ENCODE results near the gene NID1.
A peak's percentile ranks its signal among the peaks of the same experiment; 100 is the strongest.

NID1 gene

GRCh38 chr1:236064674-236065508 is at the start of gene NID1:
Gene NID1 (minus strand): TSS chr1:236065090. CDS start chr1:236065079, 11 bp downstream.
- no peak for DNase-seq (ENCODE audit: low spot score)

GRCh38 chr1:236114076-236114747 is 49.3 kb upstream of the NID1 start:
- no peak for DNase-seq (ENCODE audit: low spot score)

GRCh38 chr1:236113324-236114032 is 48.6 kb upstream of the NID1 start:
- DNase-seq (ENCODE audit: low spot score): no peak

- no peak for DNase-seq (ENCODE audit: low spot score)
Observed at GRCh38 chr1:236112332-236112627, 47.4 kb upstream of the NID1 start.

DNA sequence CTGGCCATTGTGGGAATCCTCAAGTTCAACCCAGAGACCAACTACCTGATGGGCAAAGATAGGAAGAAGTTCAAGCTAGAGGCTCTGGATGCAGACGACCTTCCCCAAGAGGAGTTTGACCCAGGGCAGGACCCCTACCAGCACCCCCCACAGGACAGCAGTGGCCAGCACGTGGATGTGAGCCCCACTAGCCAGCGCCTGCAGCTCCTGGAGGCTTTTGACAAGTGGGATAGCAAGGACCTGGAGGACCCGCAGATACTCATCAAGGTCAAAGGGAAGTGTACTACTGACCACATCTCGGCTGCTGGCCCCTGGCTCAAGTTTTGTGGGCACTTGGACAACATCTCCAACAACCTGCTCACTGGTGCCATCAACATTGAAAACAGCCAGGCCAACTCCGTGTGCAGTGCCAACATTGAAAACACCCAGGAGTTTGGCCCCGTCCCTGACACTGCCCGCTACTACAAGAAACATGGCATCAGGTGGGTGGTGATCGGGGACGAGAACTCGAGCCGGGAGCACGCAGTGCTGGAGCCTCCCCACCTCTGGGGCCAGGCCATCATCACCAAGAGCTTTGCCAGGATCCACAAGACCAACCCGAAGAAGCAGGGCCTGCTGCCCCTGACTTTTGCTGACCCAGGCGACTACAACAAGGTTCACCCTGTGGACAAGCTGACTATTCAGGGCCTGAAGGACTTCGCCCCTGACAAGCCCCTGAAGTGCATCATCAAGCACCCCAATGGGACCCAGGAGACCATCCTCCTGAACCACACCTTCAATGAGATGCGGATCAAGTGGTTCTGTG is 46.8 kb upstream of the NID1 start:
- no peak for DNase-seq (ENCODE audit: low spot score)

GRCh38 chr1:236110137-236110536 is 45.2 kb upstream of the NID1 start:
- no peak for DNase-seq (ENCODE audit: low spot score)

GRCh38 chr1:236108027-236108648 is 43.2 kb upstream of the NID1 start:
- DNase-seq (ENCODE audit: low spot score): no peak

GRCh38 chr1:236107121-236107907 is 42.4 kb upstream of the NID1 start:
- DNase-seq (ENCODE audit: low spot score): no peak

GRCh38 chr1:236103646-236104218 is 38.8 kb upstream of the NID1 start:
- peak; percentile 74 for DNase-seq (ENCODE audit: low spot score)

- DNase-seq (ENCODE audit: low spot score): no peak
Observed at GRCh38 chr1:236103059-236103458, 38.2 kb upstream of the NID1 start.

GRCh38 chr1:236102611-236103010 is 37.7 kb upstream of the NID1 start:
- no peak for DNase-seq (ENCODE audit: low spot score)

DNA sequence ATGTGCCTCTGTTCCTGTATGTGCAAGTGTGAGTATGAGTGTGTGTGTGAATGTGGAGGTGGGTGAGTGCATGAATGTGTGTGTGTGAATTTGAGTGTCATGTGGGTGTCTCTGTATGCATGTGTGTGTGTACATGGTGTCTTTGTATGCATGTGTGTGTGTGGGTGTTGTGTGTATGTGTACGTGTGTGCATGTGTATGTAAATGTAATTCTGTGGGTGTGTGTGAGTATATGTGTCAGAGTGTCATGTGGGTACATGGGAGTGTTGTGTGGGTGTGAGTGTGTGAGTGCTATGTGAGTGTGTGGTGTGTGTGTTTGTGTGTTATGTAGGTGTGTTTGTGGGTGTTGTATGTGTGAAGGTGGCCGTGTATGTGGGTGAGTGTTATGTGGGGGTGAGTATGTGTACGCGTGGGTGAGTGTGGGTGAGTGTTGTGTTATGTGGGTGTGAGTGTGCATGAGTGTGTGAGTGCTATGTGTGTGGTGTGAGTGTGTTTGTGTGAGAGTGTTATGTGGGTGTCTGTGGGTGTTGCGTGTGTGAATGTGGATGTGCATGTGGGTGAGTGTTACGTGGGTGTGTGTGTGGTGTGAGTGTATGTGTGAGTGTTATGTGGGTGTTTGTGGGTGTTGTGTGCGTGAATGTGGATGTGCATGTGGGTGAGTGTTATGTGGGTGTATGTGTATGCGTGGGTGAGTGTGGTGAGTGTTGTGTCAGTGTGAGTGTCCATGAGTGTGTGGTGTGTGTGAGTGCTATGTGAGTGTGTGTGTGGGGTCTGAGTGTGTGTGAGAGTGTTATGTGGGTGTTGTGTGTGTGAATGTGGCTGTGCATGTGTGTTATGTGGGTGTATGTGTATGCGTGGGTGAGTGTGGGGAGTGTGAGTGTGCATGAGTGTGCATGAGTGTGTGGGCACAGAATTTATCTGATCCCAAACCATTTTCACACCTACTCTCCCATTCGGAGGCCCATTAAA is 36.6 kb upstream of the NID1 start:
- no peak for DNase-seq (ENCODE audit: low spot score)

DNA sequence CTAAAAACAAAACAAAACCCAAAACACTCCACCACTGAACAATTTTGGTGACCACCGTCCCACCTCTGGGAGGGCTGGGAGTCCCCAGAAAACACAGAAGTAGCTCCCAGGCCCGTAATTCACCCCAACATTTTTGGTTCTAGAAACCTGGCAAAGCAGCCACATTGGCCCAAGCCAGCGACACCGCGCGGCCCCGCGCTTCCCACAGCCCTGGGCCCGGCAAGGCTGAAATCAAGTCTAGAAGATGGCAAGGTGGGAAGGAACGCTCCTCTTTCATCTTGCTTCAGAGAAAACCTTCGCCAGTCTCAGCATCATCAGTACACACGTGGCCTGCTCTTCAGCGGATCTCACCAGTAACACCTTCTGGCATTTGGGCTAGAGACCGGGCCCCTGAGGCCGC is 35.9 kb upstream of the NID1 start:
- DNase-seq (ENCODE audit: low spot score): no peak

DNA sequence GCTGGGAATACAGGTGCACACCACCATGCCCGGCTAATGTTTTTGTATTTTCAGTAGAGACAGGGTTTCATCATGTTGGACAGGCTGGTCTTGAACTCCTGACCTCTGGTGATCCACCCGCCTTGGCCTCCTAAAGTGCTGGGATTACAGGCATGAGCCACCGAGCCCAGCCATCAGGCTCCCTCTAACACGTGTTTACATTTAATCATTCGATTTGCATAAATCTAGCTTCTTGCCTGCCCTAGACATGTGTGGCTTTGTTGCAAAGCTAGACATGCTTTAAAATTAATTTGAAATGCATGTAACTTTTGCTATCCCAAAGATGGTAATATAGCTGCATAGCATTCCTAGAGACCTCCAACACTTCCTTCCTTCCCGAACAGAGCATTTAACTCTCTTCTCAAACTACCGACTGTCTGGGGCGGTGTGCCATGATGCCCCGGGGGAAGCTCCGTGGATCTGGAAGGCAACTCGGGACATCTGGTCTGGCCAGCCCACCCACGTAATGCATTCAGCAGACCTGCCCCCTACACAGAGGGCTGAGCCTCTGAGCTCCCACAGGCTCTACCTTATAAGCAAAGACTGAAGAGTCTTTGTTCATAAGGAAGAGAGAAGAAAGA is 34.6 kb upstream of the NID1 start:
- DNase-seq (ENCODE audit: low spot score): no peak

DNA sequence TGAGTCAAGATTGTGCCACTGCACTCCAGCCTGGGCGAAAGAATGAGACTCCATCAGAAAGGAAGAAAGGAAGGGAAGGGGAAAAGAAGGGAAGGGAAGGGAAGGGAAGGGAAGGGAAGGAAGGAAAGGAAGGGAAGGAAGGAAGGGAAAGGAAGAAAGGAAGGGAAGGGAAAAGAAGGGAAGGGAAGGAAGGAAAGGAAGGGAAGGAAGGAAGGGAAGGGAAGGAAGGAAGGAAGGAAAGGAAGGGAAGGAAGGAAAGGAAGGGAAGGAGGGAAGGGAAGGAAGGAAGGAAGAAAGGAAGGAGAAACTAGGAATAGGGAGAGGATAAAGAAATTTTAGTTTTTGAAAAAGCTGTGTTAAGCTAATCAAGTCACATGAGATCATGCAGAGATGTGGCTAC is 33.4 kb upstream of the NID1 start:
- DNase-seq (ENCODE audit: low spot score): no peak

DNA sequence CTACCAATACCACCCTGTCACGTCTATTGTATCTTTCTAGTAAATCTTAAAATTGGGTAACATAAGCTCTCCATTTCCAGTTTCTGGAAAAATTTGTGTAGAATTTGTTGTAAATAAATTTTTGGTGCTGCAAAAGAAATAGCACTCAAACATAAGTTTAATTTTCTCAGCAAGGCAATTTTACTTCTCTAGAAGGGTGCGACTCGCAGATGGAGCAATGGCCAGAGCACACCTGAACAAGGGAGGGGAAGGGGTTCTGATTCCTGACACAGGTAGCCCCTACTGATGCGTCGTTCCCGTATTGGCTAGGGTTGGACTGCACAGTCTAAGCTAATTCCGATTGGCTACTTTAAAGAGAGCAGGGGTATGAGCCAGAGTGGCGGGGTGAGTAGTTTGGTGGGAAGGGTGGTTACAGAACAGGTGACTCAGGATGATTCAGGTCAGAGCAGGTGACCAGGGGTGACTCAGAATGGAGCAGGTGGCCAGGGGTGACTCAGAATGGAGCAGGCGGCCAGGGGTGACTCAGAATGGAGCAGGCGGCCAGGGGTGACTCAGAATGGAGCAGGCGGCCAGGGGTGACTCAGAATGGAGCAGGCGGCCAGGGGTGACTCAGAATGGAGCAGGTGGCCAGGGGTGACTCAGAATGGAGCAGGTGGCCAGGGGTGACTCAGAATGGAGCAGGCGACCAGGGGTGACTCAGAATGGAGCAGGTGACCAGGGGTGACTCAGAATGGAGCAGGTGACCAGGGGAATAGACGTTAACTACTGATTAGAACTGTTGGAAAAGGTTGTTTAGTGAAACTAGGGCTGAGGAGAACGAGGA is 32.0 kb upstream of the NID1 start:
- DNase-seq (ENCODE audit: low spot score): peak; percentile 62

DNA sequence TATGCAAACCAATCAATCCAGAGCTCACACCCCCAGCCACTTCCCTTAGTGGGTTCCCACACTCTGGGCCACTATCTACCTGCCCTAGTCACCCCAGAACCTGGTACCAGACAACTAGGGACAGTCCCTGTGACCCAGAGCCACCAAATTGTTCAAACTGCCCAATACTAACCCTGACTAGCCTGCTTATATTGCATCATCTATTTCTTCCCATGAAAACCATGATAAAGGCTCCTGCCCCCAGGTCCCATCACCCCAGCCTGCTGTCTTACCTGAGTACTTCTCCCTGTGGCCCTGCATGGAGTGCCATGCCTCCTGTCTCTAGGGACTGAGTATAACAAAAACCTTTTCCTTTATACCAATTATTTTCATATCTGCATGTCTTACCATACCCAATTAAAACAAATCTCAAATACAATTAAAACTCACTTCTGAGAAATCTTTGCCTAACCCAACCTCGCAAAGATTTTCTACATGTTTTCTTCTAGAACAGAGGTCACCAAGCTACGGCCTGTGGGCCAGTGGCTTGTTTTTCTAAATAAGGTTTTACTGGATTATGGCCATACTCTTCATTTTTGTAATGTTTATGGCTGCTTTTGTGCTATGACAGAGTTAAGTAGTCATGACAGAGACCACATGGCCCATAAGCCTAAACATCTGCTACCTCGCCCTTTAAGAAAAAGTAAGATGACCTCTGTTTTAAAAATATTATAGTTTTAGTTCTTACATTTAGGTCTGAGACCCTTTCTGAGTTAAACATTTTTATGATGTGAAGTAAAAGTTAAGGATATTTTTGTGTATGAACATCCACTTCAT is 31.0 kb upstream of the NID1 start:
- DNase-seq (ENCODE audit: low spot score): no peak

Data from NAMALWA (cell line).